Measurements from ENCODE around the gene MPLKIP.
"Not testable (repeated sequence)": the region's sequence is repeated elsewhere in the genome, so short reads cannot be mapped to it uniquely, and the experiment has no call there.

Gene MPLKIP

DNA sequence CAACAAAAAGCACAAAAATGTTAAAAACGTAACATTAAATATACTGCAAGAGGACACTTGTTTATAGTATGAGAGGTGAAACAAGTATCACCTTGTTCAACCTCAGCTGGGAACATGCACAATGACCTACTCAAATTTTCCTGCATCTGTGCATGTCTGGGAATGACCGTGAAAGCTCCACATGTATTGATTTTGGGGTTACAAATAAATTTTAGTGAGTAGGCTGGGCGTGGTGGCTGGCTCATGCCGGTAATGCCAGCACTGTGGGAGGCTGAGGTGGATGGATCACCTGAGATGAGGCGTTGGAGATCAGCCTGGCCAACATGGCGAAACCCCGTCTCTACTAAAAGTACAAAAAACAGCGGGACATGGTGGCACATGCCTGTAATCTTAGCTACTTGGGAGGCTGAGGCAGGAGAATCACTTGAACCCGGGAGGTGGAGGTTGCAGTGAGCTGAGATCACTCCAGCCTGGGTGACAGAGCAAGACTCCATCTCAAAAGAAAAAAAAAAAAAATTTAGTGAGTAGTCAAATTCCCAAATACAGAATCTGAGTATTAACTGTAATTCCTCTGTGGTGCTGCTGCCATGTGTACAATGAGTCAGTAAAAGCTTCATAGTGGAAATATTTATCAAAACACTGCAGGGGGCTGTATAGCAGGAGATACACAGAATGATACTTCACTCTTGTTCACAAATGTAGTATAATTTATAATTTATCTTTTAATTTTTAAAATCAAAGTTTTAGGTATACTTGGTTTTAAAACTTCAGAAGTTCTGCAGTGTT lies 41.5 kb upstream of the MPLKIP start:
- Histone ChIP-seq H2AFZ (ENCODE audit: low read depth, low read length) (no peak overlapping the region), H3K27ac (ENCODE audit: low read length) (no peak overlapping the region), H3K36me3 (ENCODE audit: insufficient read depth, low read length) (no peaks in the 10 kb centered on the region), H3K4me2 (ENCODE audit: insufficient read depth, low read length) (no peak overlapping the region), H3K27me3 (ENCODE audit: insufficient read depth, low read length, poor library complexity) (no peaks in the 10 kb centered on the region), H3K4me3 (ENCODE audit: low read depth in 1 of 2, low read length in 2 of 2) (no peak overlapping the region), H3K79me2 (ENCODE audit: insufficient read depth, low read length) (no peaks in the 10 kb centered on the region), H3K9me3 (ENCODE audit: insufficient read depth, low read length, severe bottlenecking) (no peaks in the 10 kb centered on the region), H3K9ac (ENCODE audit: low read depth, low read length) (no peak overlapping the region), H3K4me1 (ENCODE audit: insufficient read depth, low read length) (no peaks in the 10 kb centered on the region), H4K20me1 (ENCODE audit: insufficient read depth, low read length) (no peaks in the 10 kb centered on the region)
- ATAC-seq (ENCODE audit: insufficient read depth, low read depth) (no peak), DNase-seq (no peak)
- TF ChIP-seq, protein P1, sequence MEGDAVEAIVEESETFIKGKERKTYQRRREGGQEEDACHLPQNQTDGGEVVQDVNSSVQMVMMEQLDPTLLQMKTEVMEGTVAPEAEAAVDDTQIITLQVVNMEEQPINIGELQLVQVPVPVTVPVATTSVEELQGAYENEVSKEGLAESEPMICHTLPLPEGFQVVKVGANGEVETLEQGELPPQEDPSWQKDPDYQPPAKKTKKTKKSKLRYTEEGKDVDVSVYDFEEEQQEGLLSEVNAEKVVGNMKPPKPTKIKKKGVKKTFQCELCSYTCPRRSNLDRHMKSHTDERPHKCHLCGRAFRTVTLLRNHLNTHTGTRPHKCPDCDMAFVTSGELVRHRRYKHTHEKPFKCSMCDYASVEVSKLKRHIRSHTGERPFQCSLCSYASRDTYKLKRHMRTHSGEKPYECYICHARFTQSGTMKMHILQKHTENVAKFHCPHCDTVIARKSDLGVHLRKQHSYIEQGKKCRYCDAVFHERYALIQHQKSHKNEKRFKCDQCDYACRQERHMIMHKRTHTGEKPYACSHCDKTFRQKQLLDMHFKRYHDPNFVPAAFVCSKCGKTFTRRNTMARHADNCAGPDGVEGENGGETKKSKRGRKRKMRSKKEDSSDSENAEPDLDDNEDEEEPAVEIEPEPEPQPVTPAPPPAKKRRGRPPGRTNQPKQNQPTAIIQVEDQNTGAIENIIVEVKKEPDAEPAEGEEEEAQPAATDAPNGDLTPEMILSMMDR (IDR thresholded peaks at IDR 0.05; ENCODE audit: borderline replicate concordance, extremely low read depth, low read length, poor library complexity, severe bottlenecking) = no peak
- no peak for TF ChIP-seq EZH2 (IDR thresholded peaks at IDR 0.05; ENCODE audit: borderline replicate concordance, low read depth, low read length, severe bottlenecking)

DNA sequence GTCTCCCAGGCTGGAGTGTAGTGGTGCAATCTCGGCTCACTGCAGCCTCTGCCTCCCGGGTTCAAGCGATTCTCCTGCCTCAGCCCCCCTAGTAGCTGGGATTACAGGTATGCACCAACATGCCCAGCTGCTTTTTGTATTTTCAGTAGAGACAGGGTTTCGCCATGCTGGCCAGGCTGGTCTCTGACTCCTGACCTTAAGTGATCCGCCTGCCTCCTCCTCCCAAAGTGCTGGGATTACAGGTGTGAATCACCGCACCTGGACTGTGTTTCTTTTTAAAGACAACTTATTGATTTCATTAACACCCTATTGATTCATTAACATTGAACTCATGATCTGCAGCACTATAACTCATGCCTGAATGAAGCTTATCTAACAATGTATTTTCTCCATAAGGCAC lies 40.8 kb upstream of the MPLKIP start:
- not testable (repeated sequence) for DNase-seq; H3K36me3 ChIP-seq (ENCODE audit: insufficient read depth, low read length); H3K4me2 ChIP-seq (ENCODE audit: insufficient read depth, low read length); H3K9ac ChIP-seq (ENCODE audit: low read depth, low read length); H4K20me1 ChIP-seq (ENCODE audit: insufficient read depth, low read length); H2AFZ ChIP-seq (ENCODE audit: low read depth, low read length); ATAC-seq (ENCODE audit: insufficient read depth, low read depth); H3K27ac ChIP-seq (ENCODE audit: low read length); H3K9me3 ChIP-seq (ENCODE audit: insufficient read depth, low read length, severe bottlenecking); H3K79me2 ChIP-seq (ENCODE audit: insufficient read depth, low read length); H3K27me3 ChIP-seq (ENCODE audit: insufficient read depth, low read length, poor library complexity); H3K4me1 ChIP-seq (ENCODE audit: insufficient read depth, low read length); H3K4me3 ChIP-seq (ENCODE audit: low read depth in 1 of 2, low read length in 2 of 2)

DNA sequence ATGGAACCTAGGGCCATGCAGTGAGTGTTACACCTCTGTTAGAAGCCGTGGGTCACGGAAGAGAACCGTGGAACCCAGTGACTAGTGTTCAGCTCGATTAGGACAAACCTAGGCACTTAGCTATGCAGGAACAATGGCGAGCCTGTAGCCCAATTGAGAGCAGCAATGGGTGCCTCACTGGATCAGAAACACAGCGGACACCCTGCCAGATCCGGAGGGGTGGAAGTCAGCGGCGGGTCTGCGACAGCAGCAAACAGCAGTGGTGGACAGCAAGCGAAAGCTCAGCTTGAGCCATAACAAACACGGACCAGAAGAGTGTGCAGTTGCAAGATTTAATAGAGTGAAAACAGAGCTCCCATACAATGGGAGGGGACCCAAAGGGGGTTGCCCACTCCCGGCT lies 38.7 kb upstream of the MPLKIP start:
- not testable (repeated sequence) for H3K4me3 ChIP-seq (ENCODE audit: low read depth in 1 of 2, low read length in 2 of 2); H3K36me3 ChIP-seq (ENCODE audit: insufficient read depth, low read length); H3K27me3 ChIP-seq (ENCODE audit: insufficient read depth, low read length, poor library complexity); H2AFZ ChIP-seq (ENCODE audit: low read depth, low read length); ATAC-seq (ENCODE audit: insufficient read depth, low read depth); H3K4me1 ChIP-seq (ENCODE audit: insufficient read depth, low read length); H4K20me1 ChIP-seq (ENCODE audit: insufficient read depth, low read length); H3K79me2 ChIP-seq (ENCODE audit: insufficient read depth, low read length); H3K9ac ChIP-seq (ENCODE audit: low read depth, low read length); H3K4me2 ChIP-seq (ENCODE audit: insufficient read depth, low read length); DNase-seq; H3K9me3 ChIP-seq (ENCODE audit: insufficient read depth, low read length, severe bottlenecking); H3K27ac ChIP-seq (ENCODE audit: low read length)

DNA sequence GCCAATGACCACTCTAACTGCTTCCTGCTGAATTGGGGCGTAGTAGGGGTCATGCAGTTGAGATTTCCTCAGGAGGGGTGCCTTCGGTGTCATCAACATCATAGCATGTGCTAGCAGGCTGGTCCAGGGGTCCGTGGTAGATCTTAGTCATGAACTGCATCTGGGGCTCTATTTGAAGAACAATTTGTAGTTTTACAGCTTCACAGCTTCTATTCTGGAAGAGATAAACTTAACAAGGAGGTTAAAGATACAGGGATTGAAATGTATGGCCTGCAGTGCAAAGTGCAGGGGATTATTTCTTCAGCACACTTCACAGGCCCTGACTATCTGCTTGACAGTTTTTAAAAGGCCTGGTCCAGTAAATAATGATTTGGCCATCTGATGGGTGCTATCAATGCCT lies 33.8 kb upstream of the MPLKIP start:
- H3K9me3 ChIP-seq (ENCODE audit: insufficient read depth, low read length, severe bottlenecking); H3K9ac ChIP-seq (ENCODE audit: low read depth, low read length); H3K79me2 ChIP-seq (ENCODE audit: insufficient read depth, low read length); H3K4me2 ChIP-seq (ENCODE audit: insufficient read depth, low read length); H4K20me1 ChIP-seq (ENCODE audit: insufficient read depth, low read length); H3K4me3 ChIP-seq (ENCODE audit: low read depth in 1 of 2, low read length in 2 of 2); H3K36me3 ChIP-seq (ENCODE audit: insufficient read depth, low read length); H3K4me1 ChIP-seq (ENCODE audit: insufficient read depth, low read length); ATAC-seq (ENCODE audit: insufficient read depth, low read depth); H2AFZ ChIP-seq (ENCODE audit: low read depth, low read length); H3K27me3 ChIP-seq (ENCODE audit: insufficient read depth, low read length, poor library complexity); DNase-seq; H3K27ac ChIP-seq (ENCODE audit: low read length): not testable (repeated sequence)

DNA sequence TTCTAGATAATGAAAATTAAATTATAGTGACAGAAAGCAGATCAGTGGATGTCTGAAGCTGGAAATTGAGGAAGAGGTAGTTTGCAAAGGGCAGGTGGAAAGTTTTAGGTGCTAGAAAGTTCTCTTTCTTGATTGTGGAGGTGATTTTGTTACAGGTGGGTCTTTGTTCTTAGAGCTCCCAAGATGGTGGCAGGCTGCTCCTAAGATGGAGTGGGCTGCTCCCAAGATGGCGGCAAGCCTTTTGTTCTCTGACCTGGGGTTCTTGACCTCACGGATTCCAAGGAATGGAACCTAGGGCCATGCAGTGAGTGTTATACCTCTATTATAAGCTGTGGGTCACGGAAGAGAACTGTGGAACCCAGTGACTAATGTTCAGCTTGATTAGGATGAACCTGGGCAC lies 32.9 kb upstream of the MPLKIP start:
- H2AFZ ChIP-seq (ENCODE audit: low read depth, low read length) = no peak overlapping the region
- H3K79me2 ChIP-seq (ENCODE audit: insufficient read depth, low read length) = no peaks in the 10 kb centered on the region
- H3K4me1 ChIP-seq (ENCODE audit: insufficient read depth, low read length) = no peaks in the 10 kb centered on the region
- no peak overlapping the region for H3K4me2 ChIP-seq (ENCODE audit: insufficient read depth, low read length)
- no peak overlapping the region for H3K27ac ChIP-seq (ENCODE audit: low read length)
- H3K36me3 ChIP-seq (ENCODE audit: insufficient read depth, low read length) = no peaks in the 10 kb centered on the region
- no peaks in the 10 kb centered on the region for H3K27me3 ChIP-seq (ENCODE audit: insufficient read depth, low read length, poor library complexity)
- no peaks in the 10 kb centered on the region for H3K9me3 ChIP-seq (ENCODE audit: insufficient read depth, low read length, severe bottlenecking)
- ATAC-seq (ENCODE audit: insufficient read depth, low read depth) (no peak), DNase-seq (no peak)
- TF ChIP-seq EZH2 (IDR thresholded peaks at IDR 0.05; ENCODE audit: borderline replicate concordance, low read depth, low read length, severe bottlenecking) = no peak
- TF ChIP-seq, protein P1 (IDR thresholded peaks at IDR 0.05; ENCODE audit: borderline replicate concordance, extremely low read depth, low read length, poor library complexity, severe bottlenecking) = no peak
- H3K4me3 ChIP-seq (ENCODE audit: low read depth in 1 of 2, low read length in 2 of 2) = no peak overlapping the region
- H3K9ac ChIP-seq (ENCODE audit: low read depth, low read length) = no peak overlapping the region
- H4K20me1 ChIP-seq (ENCODE audit: insufficient read depth, low read length) = no peaks in the 10 kb centered on the region

All from DND-41 (cell line).